KBM-7 (cell line): ENCODE results near the gene CELSR2.
"Not testable (repeated sequence)": the region's sequence is repeated elsewhere in the genome, so short reads cannot be mapped to it uniquely, and the experiment has no call there.

ENCODE experiments used
- DNase-seq: peaks from one replicate; pipeline ENCODE4 v3.0.0-alpha.2; 2015
- in situ Hi-C: fragments of 300-500 bp; cut with MboI; formaldehyde crosslinking; loops from 2 replicates; pipeline ENCODE4 v1.14.3; 2020; ENCODE audit warnings: low sequenced_read_pairs, low pct_unique_long_range_greater_than_20kb, mixed read lengths

Gene CELSR2

GRCh38 chr1:109248797-109249629 is at the start of gene CELSR2:
TSS of gene CELSR2 (plus strand) at chr1:109249539. CDS start at chr1:109250080, 541 bp downstream.
- peak; percentile 64 for DNase-seq
- in situ Hi-C loops = no loop called here

GRCh38 chr1:109199710-109200109 is 49.6 kb upstream of the CELSR2 start:
- no peak for DNase-seq
- in situ Hi-C loops = no loop called here

DNA sequence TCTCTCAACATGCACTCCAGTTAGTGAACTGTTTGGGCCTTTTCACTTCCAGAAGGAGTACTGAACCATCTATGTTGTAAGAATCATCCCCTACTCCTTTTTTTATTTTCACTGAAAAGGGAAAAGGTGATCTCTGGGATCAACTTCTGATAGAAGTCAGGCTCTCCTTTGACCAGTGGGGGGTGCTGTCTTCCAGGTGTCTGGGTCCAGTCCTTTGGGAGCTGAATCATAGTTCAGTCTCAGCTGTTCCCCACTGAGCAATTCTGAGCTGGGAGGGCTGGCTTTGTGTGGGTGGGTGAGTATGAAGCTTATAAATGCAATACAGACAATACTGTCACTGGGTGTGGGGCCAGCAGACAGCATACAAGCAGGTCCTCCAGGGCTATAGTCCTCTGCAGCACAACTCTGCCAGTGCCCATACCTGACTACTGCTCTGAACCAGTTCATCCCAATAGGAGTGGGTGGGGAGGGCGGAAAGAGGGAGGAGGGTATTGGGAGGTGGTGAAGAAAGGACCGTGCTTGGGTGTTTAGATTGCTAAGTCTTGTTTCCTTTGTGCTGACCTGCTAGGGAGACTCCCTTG is 48.1 kb upstream of the CELSR2 start:
- peak; percentile 57 for DNase-seq
- in situ Hi-C loops = no loop called here

GRCh38 chr1:109204484-109204883 is 44.9 kb upstream of the CELSR2 start:
- no peak for DNase-seq
- in situ Hi-C loops = no loop called here

- DNase-seq = no peak
- in situ Hi-C loops = no loop called here
Observed at GRCh38 chr1:109206339-109206738, 43.0 kb upstream of the CELSR2 start.

DNA sequence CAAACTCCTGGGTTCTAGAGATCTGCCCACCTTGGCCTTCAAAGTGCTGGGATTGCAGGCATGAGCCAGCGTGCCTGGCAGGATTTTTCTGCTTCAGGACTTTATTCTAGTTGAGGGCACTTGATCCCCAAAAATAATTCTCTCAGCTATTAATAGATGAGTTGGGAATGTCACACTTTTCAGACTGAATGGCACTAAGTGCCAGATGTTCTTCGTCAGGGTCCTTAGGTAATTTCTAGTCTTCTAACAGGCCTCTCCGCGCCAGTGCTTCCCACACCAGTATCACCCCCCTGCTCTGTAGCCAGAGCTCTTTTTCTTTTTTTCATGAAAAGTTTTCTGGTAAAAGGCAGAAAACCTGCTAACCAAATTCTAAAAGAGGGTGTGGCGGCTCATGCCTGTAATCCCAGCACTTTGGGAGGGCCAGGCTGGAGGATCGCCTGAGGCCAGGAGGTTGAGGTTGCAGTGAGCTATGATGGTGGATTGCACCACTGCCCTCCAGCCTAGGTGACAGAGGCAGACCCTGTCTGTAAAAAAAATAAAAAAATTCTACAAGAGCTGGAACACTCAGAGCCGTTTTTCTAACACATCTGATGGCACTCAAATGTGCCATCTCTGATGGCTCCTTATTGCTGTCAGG is 41.8 kb upstream of the CELSR2 start:
- in situ Hi-C loops = no loop called here

DNA sequence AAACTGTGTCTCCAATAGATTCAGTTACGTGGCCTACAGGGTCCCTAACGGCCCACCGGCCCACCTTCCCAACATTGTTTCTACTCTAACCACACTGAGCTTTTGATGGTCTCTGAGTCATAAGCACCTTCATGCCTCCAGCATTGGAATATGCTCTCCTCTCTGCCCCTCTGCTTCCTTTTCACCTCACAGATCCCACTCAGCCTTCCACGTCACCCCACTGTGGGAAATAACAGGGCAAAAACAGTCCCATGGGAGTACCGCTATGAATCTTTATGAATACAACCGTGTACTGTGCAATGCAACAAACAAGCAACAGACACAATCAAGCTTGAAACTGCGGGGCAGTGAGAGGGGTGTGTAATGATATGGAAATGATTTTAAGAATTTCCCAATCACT is 40.9 kb upstream of the CELSR2 start:
- in situ Hi-C loops = no loop called here

More for the DNA sequence above, 41.8 kb upstream of the CELSR2 start:
- no peak for DNase-seq

GRCh38 chr1:109208836-109209463 is 40.4 kb upstream of the CELSR2 start:
- in situ Hi-C loops = no loop called here

More for the DNA sequence above, 40.9 kb upstream of the CELSR2 start:
- DNase-seq = no peak

DNA sequence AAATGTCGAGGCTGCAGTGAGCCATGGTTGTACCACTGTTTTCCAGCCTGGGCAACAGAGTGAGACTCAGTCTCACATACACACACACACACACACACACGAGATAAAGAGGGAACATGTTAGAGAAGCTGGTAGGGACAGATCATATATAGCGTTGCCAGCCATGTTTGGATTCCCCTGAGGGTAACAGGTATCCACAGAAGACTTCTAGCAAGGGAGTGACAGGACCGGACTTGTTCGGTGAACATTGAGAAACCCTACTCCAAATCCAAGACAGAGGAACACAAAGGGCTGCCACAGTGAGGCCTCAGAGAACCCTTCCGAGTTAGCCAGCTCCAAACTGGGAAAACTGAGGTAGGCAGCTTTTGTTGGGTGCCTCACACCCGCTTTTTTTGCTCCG is 39.3 kb upstream of the CELSR2 start:
- in situ Hi-C loops = no loop called here
- DNase-seq = no peak

More at GRCh38 chr1:109208836-109209463, 40.4 kb upstream of the CELSR2 start:
- no peak for DNase-seq

DNA sequence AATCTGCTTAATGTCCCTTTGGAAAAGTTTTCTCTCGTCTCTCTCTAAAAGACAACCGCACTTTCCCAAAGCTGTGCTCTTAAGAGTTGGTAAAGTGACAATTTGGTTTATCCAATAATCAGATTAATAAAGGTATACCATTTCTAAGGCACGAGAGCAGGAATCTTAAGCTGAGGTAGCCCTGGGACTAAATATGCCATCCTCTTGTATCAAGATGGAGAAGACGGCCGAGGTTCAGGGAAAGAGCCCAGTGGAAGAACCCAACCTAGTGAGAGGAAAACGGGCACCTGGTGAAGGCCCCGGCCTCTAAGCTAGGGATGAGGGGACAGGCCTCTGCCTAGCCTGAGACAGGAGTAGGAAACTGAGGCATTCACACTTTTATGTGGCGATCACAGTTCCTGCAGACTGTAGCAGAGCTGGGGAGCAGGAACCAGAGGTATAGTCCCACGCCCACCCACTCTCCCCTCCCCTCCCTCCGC is 36.0 kb upstream of the CELSR2 start:
- in situ Hi-C loops = no loop called here
- no peak for DNase-seq

- DNase-seq = peak; percentile 84
- in situ Hi-C loops = no loop called here
Observed at GRCh38 chr1:109213824-109214693, 35.3 kb upstream of the CELSR2 start, which contains the start of gene SARS1. TSS of gene SARS1 (plus strand) at chr1:109213918. CDS start at chr1:109213993, 75 bp downstream.

- peak; percentile 58 for DNase-seq
- in situ Hi-C loops = no loop called here
Observed at GRCh38 chr1:109214695-109215623, 34.4 kb upstream of the CELSR2 start.

GRCh38 chr1:109216662-109217061 is 32.7 kb upstream of the CELSR2 start:
- in situ Hi-C loops = no loop called here
- DNase-seq = no peak

DNA sequence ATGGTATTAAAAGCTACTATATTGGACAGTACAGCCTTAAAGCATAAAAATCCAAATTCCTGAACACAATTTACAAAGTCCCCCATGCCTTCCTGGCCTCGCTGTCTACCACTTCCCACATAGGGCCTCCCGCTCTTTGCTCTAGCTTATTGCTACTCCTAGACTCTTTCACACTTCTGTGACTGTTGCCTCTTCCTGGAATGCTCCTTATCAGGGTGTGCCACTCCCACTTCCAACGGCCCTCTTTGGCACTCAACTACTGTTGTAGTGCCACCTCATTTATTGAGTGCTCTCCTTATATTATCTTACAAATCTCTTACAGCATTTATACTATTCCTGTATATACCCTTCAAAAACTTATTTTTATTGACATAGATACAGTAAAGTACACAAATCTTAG is 30.8 kb upstream of the CELSR2 start:
- no peak for DNase-seq
- in situ Hi-C loops = no loop called here

DNA sequence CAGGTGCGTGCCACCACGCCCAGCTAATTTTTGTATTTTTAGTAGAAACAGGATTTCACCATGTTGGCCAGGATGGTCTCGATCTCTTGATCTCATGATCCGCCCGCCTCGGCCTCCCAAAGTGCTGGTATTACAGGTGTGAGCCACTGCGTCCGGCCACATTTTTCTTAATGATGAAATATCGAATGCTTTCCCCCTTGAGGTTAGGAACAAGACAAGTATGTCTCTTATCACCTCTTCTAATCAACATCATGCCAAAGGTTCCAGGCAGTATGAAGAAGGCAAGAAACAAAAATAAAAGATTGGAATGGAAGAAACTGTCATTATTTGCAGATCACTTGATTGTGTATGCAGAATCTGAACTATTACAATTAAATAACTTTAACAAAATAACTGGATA is 28.1 kb upstream of the CELSR2 start:
- in situ Hi-C loops, DNase-seq: not testable (repeated sequence)

- in situ Hi-C loops = no loop called here
Observed at GRCh38 chr1:109225308-109225707, 24.0 kb upstream of the CELSR2 start.

DNA sequence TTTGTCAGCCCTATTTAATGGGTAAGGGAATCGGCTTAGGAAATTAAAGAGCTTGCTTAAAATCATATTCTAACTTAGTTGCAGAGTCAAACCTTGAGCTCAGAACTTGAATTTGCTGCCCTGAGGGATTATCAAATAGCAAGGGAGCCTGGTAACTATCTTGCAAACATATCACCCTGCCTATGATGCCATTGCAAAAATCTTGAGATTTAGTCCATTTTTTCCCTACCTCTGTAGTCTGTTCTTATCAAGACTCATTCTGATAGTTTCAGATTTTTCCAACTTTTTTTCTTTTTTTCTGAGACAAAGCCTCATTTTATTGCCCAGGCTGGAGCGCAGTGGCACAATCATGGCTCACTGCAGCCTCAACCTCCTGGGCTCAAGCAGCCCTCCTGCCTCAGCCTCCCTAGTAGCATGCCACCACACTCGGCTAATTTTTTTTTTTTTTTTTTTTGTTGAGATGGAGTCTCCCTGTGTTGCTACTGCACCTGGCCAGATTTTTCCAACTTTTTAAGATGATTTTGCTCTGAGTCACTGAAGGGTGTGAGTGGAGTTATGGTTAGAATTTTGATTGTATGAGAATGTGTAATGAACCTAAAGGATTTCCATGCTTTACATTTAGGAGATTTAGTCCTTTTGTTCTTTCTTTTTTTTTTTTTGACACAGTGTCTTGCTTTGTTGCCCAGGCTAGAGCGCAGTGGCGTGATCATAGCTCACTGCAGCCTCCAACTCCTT is 23.5 kb upstream of the CELSR2 start:
- in situ Hi-C loops = no loop called here
- no peak for DNase-seq

More at GRCh38 chr1:109225308-109225707, 24.0 kb upstream of the CELSR2 start:
- no peak for DNase-seq
